Measurements from ENCODE around the gene IER3IP1.
"Not testable (repeated sequence)": the region's sequence is repeated elsewhere in the genome, so short reads cannot be mapped to it uniquely, and the experiment has no call there.

The IER3IP1 gene, protein sequence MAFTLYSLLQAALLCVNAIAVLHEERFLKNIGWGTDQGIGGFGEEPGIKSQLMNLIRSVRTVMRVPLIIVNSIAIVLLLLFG

DNA sequence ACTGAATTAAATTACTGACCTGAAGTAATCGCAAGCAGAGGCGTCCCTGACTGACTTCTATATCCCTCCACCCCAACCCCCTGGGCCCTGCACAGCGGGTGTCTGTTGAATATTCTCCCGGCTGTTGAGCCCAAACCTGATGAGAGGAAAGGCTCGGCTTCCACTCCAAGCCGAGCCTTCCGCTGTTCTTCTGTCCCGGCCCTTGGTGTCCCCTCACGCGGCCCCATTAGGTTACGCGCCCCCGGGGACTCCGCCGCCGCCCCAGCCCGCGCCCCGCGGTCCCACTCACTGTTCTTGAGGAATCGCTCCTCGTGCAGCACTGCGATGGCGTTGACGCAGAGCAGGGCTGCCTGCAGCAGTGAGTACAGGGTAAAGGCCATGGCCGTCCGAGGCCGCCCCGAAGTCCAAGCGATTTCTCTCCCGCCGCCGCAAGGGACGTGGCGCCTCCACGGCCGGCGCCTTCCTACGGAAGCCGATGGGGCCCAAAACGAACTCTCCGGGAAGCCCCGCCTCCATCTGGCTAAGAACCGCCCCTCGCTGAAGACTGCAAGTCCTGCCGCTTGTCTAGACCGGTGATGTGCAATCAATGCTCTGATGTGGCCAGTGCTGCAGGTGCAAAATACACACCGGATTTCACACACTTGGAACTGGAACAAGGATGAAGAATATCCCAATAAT lies at the start of gene IER3IP1:
TSS of gene IER3IP1 (minus strand) at position 467 of the 678 bp plus-strand sequence. CDS start at position 380, 87 bp downstream.
- peak; percentile 62 for DNase-seq

DNA sequence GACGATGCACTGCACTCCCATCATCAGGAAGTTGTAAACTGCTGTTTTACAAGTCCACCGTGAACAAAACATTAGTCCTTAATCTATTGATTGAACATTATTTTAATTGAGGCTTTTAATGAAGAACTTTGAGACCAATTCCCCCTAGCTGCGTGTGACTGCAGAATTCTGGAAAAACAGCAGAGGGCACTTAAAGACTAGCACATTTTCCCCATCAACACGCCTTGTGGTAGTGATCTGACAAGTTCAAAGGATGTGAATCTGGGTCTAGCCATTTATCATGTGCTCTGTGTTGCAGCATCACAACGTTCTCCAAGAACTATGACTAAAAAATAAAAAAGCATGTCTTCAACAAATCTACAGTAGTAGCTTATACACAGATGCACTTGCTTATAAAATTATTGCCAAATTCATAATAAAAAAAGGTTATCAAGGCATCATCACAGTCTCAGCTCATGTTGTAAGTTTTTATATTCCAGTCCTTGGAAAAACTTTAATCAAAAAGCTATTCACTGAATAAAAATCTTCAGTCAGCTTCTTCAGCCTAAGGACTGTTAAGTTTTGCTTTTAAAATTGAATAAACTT lies 39.5 kb upstream of the IER3IP1 start:
- no peak for DNase-seq

DNA sequence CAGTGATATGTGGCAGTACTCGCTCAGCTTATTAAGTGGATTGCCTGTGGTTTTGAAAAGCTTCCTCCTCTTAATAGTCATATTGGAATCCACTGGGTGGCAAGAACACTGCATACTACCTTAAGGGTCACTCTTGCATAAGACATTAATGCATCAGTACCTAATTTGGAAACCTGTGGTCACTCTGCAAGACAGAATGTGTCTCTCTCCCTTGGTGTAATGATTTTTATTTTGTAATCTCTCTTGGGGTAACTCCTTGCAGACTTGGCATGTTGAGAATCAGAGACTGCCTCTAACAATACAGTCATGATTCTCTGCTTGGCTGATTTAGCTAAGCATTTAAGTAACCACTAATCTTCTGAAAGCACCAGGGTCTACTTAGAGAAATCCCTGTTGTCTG lies 33.0 kb upstream of the IER3IP1 start:
- DNase-seq: no peak

DNA sequence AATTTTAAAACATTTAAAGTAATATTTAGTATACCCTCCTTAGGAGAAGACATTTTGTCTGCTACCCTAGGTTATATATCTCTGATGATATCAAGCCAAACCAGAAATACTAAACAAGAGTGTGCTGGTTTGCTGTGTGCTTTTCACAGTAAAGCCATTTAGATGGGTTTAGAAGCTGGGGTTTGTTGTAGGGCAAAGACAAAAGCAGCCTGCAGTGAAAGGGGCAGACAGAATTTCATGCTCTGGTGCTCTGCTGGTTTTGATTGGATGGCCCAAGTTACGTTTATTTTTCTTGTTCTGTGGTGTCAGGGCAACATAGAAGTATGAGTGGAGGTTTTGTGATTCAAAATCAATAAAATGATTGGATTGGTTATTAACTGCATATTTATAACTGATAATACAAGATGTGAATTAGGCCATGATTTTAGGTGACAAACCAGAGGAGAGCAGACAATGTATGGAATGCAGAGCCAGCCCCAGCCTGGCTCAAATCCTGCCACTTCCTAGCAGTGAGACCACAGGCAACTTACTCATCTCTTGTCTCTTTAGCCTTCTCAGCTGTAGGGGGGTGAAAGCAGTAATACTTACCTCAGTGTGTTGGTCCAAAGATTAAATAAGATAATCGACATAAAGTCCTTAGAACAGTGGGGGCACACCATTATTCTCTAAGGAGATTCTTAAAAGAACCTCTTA lies 30.9 kb upstream of the IER3IP1 start:
- DNase-seq: no peak

DNA sequence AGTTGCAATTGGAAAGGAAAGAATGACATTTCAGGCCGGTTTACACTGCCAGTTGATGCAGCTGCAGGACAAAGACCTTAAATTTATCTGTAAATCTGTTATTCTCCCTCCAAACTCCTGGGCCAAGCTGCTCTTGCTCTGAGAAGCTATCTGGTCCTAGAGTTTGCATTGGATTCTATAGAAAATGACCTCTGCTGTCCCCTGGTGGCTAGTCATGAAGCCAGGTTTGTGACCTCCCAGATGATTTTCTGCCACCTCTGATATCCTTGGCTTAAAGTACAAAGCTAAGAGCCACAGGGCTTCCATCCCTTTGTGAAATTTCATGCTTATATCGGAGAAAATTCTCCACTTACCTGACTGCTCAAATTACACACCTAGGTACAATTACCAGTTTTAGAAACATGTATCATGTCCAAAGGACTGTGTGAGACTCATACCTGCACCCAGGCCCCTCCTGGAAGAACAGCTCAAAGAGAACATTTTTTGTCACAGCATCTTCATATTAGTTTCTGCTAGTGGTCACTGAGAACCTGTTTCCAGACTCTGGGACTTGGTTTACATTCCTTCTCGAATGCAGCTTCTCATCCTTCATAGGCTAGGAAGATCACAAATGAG lies 28.9 kb upstream of the IER3IP1 start:
- no peak for DNase-seq

DNA sequence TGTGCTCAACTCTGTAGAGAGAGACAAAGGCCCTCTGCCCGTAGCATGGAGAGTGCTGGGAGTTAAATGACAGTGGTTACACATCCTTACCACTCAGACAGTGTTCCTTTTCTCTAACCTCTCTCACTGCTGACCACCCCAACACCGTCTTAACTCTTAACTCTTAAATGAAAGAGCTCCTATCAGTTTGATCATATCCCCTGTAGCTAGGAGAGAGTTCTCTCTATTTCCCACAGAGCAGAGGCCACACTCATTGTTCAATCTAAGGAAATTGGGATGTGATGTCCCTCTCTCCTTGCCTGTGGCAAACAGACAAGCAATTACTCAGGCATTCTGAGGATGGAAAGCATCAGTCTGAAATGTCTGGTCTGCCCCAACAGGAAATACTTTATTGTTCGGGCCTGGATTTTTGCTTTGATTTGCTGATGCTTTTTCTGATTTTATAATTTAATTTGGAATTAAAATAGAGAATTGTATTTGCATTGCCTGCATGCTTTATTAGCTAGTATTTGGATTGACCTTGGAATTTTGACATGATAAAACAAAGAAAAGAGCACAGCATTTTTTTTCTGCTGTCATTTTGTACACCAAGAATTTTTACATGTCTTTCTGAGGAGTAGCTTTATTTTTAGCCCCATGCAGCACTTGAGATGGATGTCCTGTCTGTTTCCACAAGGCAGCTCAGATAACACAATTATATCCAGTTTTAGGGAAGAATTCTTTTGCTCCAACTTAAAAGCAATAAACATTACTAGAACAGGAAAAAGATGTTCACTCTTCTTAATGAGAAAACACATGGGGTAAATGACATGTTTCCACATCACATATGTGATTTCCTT lies 27.7 kb upstream of the IER3IP1 start:
- DNase-seq: no peak

DNA sequence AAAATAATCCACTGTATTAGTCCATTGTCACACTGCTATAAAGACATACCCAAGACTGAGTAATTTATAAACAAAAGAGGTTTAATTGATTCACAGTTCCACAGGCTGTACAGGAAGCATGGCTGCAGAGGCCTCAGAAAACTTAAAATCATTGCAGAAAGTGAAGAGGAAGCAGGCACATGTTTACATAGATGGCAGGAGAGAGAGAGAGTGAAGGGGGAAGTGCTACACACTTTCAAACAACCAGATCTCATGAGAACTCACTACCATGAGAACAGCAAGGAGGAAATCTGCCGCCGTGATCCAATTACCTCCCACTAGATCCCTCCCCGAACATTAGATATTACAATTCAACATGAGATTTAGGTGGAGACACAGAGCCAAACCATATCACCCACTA lies 19.8 kb upstream of the IER3IP1 start:
- DNase-seq: not testable (repeated sequence)

DNA sequence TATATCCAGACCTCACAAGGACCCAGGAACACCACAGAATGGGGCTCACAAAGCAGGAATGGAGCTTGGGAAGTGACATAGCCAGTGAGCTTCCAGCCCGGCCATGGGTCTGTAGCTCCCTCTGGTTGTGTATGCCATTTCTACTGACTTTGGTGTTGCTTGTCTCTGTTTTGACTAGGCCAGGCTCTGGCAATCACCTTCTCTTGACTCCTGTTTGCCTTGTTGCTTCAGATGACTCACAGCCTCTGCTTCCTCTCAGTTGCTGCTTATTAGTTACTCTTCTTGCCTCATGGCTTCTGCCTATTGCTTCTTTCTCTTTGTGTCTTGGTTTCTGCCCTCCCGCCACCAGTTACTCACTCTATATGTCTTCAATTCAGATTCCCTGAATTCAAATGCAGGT lies 15.8 kb upstream of the IER3IP1 start:
- no peak for DNase-seq

DNA sequence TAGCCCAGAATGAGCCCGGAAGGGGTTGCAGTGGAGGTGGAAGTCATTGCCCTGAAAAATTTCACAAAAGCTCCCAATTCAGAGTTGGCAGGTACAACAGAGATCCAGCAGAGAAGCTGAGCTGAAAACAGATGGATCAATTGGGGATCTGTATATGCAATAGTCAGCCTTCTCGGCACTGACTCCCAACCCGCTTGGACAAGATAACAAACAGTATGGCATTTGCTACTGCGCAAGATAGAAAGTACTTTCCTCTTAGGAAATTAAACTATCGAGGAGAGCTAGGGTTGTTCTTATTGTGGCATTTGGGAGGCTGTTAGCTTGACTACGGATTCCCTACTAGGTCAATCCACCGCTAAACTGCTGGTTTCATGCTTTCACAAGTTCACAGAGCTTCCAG lies 11.6 kb upstream of the IER3IP1 start:
- DNase-seq: no peak

DNA sequence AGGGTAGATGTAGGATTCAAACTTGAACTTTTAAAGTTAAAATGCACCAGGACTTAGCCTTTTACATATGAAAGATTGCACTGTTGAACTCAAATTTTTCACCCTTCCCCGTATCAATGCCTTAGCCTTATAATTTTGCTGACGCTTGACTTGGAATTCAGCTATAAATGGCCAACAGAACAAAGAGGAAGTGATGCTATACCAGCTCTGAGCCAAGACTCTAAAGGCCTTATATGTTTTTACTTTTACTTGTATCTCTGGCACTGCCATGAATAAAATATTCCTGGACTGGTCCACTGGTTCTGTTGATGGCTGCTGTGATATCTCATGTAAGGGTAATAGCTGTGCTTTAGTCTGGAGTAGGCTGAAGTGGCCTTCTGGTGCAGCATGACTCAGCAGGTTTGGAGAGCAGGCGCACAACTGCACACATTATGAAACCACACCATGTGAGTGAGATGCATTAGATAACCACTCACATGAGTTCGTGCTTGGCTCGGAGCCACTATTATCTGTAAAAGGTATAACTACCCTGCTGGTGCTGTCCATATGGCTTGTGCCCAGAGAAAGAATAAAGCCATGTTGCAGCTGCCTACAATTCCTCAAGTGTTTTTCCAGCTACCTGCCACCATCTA lies 8.4 kb upstream of the IER3IP1 start:
- peak; percentile 55 for DNase-seq

DNA sequence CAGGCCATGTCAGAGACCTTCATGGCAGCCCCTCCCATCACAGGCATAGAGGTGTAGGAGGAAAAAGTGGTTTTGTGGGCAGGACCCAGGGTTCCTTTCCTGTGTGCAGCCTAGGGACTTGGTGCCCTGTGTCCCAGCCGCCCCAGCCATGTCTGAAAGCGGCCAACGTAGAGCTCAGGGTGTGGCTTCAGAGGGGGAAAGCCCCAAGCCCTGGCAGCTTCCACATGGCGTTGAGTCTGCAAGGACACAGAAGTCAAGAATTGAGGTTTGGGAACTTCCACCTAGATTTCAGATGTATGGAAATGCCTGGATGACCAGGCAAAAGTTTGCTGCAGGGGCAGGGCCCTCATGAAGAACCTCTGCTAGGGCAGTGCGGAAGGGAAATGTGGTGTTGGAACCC lies 6.0 kb upstream of the IER3IP1 start:
- DNase-seq: not testable (repeated sequence)

DNA sequence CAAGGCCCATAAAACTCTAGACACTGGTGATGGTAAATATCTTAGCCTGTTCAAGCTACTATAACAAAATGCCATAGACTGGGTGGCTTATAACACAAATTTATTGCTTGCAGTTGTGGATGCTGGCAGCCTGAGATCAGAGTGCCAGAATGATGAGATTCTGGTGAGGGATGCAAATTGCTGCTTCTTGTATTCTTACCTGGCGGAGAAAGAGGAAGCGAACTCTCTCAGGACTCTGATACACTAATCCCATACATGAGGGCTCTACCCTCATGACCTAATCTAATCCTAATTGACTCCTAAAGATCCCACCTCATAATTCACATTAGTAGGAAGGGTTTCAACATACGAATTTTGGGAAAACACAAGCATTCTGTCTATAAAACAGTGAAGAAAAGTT lies 4.6 kb upstream of the IER3IP1 start:
- DNase-seq: no peak

DNA sequence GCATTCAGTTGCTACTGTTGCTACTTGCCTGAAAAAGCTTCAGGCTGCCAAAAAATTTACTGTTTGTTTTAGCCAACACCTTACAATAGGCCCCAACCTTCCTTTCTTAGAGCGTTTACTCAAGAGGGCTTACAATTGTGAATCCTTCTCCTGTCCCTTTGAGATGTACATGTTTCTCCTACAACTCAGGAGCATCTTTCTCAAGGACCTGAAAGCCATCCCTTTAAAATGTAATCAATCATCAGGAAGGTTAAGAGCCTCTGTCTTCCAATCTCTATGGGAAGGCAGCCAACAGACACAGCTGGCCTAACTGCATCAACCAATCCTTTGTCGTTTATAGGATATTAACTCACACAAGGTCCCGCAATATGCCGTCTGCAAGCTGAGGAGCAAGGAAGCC lies 3.4 kb upstream of the IER3IP1 start:
- no peak for DNase-seq

DNA sequence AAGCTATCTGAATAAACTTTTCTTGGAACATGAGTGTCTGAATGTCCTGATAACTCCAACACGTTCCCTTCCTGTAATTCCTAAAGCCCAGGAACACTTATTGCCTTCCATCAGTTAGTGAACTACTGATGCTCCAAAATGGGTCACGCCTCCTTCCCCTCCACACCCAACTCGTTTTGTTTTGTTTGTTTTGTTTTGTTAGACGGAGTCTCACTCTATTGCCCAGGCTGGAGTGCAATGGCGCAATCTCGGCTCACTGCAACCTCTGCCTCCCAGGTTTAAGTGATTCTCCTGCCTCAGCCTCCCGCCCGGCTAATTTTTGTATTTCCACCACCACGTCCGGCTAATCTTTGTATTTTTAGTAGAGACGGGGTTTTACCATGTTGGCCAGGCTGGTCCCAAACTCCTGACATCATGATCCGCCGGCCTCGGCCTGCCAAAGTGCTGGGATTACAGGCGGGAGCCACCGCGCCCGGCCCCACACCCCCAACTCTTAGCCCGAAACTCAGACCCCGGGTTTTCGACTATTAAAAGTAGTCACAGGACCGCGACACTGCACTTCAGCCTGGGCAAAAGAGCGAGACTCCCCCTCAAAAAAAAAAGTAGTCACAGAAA lies 774 bp downstream of the IER3IP1 start:
- no peak for DNase-seq

DNA sequence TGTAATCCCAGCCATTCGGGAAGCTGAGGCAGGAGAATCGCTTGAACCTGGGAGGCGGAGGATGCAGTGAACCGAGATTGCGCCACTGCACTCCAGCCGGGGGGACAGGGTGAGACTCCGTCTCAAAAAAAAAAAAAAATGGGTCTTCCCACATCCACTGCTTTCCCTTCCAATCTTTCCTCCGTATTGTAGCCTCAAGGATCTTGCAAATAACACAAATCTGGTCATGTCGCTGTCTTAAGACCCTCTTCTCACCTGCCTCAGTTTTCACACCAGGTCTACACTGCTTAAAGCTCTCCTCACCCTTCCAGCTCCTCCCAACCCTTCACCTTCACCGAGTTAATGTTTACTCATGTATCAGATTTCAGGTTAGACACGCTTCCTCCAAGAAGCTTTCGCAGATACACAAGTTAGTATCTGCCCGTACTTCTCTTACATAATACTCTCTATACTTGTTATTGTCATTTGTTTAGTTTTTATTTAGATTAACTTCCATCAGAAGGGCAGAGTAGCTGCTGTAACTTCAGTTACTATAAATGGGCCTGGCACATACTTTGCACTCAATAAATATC lies 1.5 kb downstream of the IER3IP1 start:
- peak; percentile 7 for DNase-seq

DNA sequence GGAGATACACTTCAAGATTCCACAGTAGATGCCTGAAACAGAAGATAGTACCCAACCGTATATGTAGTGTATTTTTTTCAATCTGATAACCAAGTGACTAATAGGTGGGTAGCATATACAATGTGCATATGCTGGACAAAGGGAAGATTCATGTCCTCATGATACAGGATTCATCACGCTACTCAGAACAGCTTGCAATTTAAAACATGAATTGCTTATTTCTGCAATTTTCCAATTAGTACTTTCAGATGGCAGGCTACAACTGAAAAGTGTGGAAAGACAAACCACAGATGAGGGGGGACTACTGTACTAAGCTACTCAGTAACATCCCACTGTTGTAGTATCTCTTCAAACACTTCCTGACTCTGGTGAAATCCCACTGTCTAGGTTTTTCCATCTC lies 3.7 kb downstream of the IER3IP1 start:
- DNase-seq: no peak

DNA sequence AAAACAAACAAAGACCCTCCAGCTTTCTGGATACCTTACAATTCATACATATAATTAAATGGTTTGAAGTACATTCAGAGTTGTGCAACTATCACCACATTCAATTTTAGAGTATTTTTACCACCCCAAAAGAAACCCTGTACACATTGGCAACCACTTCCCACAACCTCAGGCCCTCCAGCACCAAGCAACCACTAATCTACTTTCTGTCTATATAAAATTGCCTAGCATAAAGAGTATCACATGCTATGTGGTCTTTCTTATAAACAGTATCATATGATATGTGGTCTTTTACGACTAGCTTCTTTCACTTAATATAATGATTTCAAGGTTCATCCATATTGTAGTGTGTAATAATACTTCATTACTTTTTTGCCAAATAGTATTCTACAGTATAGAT lies 7.3 kb downstream of the IER3IP1 start:
- no peak for DNase-seq

DNA sequence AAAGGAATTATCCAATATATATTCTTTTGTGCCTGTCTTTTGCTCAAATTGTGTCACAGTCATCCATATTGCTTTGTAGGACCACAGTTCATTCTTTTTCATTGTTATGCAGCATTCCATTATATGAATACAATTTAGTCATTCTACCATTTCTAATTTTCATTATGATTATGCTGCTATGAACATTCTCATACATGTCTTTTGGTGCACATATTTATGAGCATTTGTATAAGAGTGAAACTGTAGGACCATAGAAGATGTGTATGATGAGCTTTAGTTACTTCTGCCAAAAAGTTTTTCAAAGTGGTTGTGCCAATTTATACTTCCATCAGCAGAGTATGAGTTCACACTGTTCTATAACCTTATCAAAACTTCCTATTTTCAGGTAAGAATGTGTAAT lies 7.7 kb downstream of the IER3IP1 start:
- DNase-seq: no peak

DNA sequence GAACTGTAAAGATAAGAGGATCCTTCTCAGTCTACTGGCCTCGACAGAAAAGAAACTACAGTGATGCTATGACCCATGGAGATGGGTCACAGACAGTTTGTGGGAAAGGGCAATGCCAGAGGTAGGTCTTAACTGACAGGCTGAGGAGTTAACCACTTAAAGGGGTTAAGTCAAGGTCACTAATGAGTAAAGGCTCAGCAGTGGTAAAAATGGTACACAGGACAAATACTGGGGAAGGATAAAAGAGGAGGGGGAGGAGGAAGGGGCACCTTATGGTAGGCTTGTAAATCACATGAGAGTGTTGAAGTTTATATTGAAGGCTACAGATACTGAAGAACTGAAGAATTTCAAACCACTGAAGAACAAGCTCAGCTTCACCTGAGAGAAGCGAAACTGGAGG lies 9.9 kb downstream of the IER3IP1 start:
- DNase-seq: no peak

DNA sequence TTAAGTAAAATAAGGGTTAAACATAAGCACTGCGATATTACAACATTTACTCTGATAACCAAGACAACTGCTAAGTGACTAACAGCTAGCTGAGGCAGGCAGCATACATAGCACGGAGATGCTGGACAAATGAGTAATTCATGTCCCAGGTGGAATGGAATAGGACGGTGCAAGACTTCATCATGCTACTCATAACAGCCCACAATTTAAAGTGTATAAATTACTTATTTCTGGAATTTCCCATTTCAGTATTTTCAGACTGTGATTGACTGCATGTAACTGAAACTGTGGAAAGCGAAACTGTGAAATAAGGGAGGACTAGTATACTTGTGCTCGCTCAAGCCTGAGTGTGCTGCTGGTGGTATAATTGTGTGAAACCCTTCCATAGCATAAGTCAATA lies 12.9 kb downstream of the IER3IP1 start:
- no peak for DNase-seq

DNA sequence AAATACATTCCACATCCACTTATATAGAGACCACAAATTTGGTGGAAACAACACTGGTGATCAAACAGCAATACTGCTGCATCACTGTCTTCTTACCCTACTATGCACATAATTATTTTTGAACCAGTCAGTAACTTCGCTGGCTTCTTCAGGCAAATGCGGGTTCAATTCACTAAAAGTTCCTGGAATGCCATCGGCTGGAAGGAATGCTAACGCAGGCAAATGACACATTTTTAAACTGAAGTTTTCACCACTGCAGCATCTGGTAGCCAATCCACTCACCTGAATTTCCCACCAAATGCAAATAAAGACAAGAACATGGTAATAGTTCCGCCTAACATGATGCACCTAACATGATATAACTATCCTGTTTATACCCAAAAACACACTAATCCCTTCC lies 15.9 kb downstream of the IER3IP1 start:
- no peak for DNase-seq

DNA sequence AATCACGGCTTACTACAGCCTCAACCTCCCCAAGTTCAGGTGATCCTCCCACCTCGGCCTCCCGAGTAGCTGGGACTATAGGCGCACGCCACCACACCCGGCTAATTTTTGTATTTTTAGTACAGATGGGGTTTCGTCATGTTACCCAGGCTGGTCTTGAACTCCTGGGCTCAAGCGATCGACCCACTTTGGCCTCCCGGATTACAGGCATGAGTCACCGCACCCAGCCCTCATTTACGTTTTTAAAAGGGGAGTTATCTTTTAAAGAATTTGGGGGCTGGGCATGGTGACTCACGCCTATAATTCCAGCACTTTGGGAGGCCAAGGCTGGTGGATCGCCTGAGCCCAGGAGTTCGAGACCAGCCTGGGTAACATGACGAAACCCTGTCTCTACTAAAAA lies 17.8 kb downstream of the IER3IP1 start:
- not testable (repeated sequence) for DNase-seq

Measured in NCI-H510A (cell line).